SK-N-SH treated with all-trans-retinoic acid at 6 μM for 48 hours (cell line): Measurements from ENCODE around the gene PTPN13.

Experiments
- ISL1 ChIP-seq: fragments of 250-450 bp; sonication (Bioruptor Pico); IDR thresholded peaks from 2 replicates; pipeline ENCODE4 v2.1.2; 2022; ENCODE audit warnings: mild to moderate bottlenecking, moderate library complexity
- POU6F1 ChIP-seq: fragments of 250-450 bp; sonication (Bioruptor Pico); IDR thresholded peaks from 2 replicates; pipeline ENCODE4 v1.8.0; 2021; ENCODE audit warnings: low read depth, mild to moderate bottlenecking, moderate library complexity, borderline replicate concordance
- ZNF70 ChIP-seq: fragments of 450-650 bp; formaldehyde crosslinking; IDR thresholded peaks from 2 replicates; pipeline ENCODE4 v1.5.0; 2020; ENCODE audit warnings: mild to moderate bottlenecking, moderate library complexity

- TF ChIP-seq POU6F1 (CRISPR knock-in tag) (no peak), ISL1 (CRISPR knock-in tag) (no peak), ZNF70 (no peak)
Observed at GRCh38 chr4:86613734-86614133, 19.6 kb downstream of the PTPN13 start.
